SU-DHL-6 (cell line): ENCODE data around the gene MUCL3.

Source experiments
- H2AFZ ChIP-seq: fragments of 200-600 bp; sonication (generic); 2 replicates; pipeline ENCODE4 v1.6.1; 2014; ENCODE audit warnings: low read depth, mild to moderate bottlenecking, moderate library complexity, mixed read lengths, antibody characterized with exemption, low read length; ENCODE audit not compliant: severe bottlenecking
- H3F3A ChIP-seq: fragments of 200-600 bp; shearing (Covaris generic); 2 replicates; pipeline ENCODE4 v1.6.0; 2016; ENCODE audit warnings: antibody characterized with exemption, mild to moderate bottlenecking; ENCODE audit not compliant: insufficient read depth
- H3K27ac ChIP-seq: fragments of 200-600 bp; sonication (generic); 2 replicates; pipeline ENCODE4 v1.5.1; 2016; ENCODE audit warnings: low read depth, mild to moderate bottlenecking, low read length, moderate library complexity, mixed read lengths
- H3K27me3 ChIP-seq: fragments of 200-600 bp; sonication (generic), shearing (Covaris generic); 2 replicates; pipeline ENCODE4 v1.6.0; 2014; ENCODE audit warnings: mild to moderate bottlenecking, low read length
- H3K36me3 ChIP-seq: fragments of 200-600 bp; sonication (generic); 2 replicates; pipeline ENCODE4 v1.6.1; 2014; ENCODE audit warnings: mild to moderate bottlenecking, low read length, mixed read lengths
- H3K4me2 ChIP-seq: fragments of 300-600, 200-600 bp; shearing (Covaris generic), sonication (generic); 2 replicates; pipeline ENCODE4 v1.6.0; 2014; ENCODE audit warnings: low read length, low read depth, mild to moderate bottlenecking; ENCODE audit not compliant: poor library complexity, severe bottlenecking
- H3K4me3 ChIP-seq: fragments of 200-600 bp; sonication (generic); 2 replicates; pipeline ENCODE4 v1.5.1; 2014; ENCODE audit warnings: antibody characterized with exemption, low read length, mild to moderate bottlenecking, mixed read lengths; ENCODE audit not compliant: insufficient read depth, poor library complexity, severe bottlenecking
- H3K79me2 ChIP-seq: fragments of 200-600 bp; sonication (generic); 2 replicates; pipeline ENCODE4 v1.6.1; 2014; ENCODE audit warnings: mild to moderate bottlenecking, low read length, moderate library complexity; ENCODE audit not compliant: insufficient read depth
- H3K9ac ChIP-seq: fragments of 200-600 bp; sonication (generic); 2 replicates; pipeline ENCODE4 v1.7.0; 2014; ENCODE audit warnings: mild to moderate bottlenecking, low read length
- H3K9me2 ChIP-seq: fragments of 200-600 bp; sonication (generic); replicated peaks from 2 replicates; pipeline ENCODE4 v1.6.1; 2014; ENCODE audit warnings: low read length; ENCODE audit not compliant: insufficient read depth
- H3K9me3 ChIP-seq: fragments of 200-600 bp; sonication (generic); 2 replicates; pipeline ENCODE4 v1.6.1; 2014; ENCODE audit warnings: low read length, mixed read lengths; ENCODE audit not compliant: insufficient read depth
- H4K20me1 ChIP-seq: fragments of 200-600 bp; sonication (generic); 2 replicates; pipeline ENCODE4 v1.6.1; 2014; ENCODE audit warnings: low read depth, mild to moderate bottlenecking, antibody characterized with exemption, low read length, moderate library complexity, mixed read lengths
- CTCF ChIP-seq: fragments of 200-600 bp; sonication (generic); IDR thresholded peaks from one replicate; pipeline ENCODE4 v1.5.1; 2017; ENCODE audit warnings: antibody characterized with exemption, mild to moderate bottlenecking, low read length, moderate library complexity; ENCODE audit not compliant: insufficient read depth, poor library complexity, severe bottlenecking
- EZH2phosphoT487 ChIP-seq: fragments of 200-600 bp; sonication (generic), shearing (Covaris generic); conservative IDR thresholded peaks from 2 replicates; pipeline ENCODE4 v1.6.1; 2018; ENCODE audit warnings: mild to moderate bottlenecking, antibody characterized with exemption, low read length, moderate library complexity, mixed read lengths

MUCL3 gene

GRCh38 chr6:30960907-30961673 lies 20.3 kb downstream of the MUCL3 start:
- Histone ChIP-seq H3K36me3 (no peaks in the 10 kb centered on the region), H3F3A (no peaks in the 10 kb centered on the region), H3K9me3 (no peaks in the 10 kb centered on the region), H4K20me1 (no peaks in the 10 kb centered on the region), H3K9ac (no peak overlapping the region), H3K79me2 (no peaks in the 10 kb centered on the region), H2AFZ (no peak overlapping the region), H3K4me3 (no peak overlapping the region), H3K27ac (no peak overlapping the region), H3K4me2 (no peak overlapping the region), H3K9me2 (no peaks in the 10 kb centered on the region), H3K27me3 (no peaks in the 10 kb centered on the region)
- TF ChIP-seq CTCF (no peak), EZH2phosphoT487 (no peak)

GRCh38 chr6:30962716-30963115 lies 21.9 kb downstream of the MUCL3 start:
- no peaks in the 10 kb centered on the region for H3K9me3 ChIP-seq
- no peak overlapping the region for H3K27ac ChIP-seq
- no peak overlapping the region for H3K9ac ChIP-seq
- no peaks in the 10 kb centered on the region for H3K79me2 ChIP-seq
- no peak for TF ChIP-seq EZH2phosphoT487
- TF ChIP-seq CTCF = no peak
- no peak overlapping the region for H3K4me3 ChIP-seq
- no peaks in the 10 kb centered on the region for H3F3A ChIP-seq
- no peaks in the 10 kb centered on the region for H4K20me1 ChIP-seq
- H3K4me2 ChIP-seq = no peak overlapping the region
- no peaks in the 10 kb centered on the region for H3K36me3 ChIP-seq
- H3K9me2 ChIP-seq = no peaks in the 10 kb centered on the region
- no peak overlapping the region for H2AFZ ChIP-seq
- no peaks in the 10 kb centered on the region for H3K27me3 ChIP-seq

GRCh38 chr6:30963641-30964040 lies 22.9 kb downstream of the MUCL3 start:
- H3K9me3 ChIP-seq = no peaks in the 10 kb centered on the region
- H3K36me3 ChIP-seq = no peaks in the 10 kb centered on the region
- H2AFZ ChIP-seq = no peak overlapping the region
- no peak overlapping the region for H3K4me3 ChIP-seq
- H3F3A ChIP-seq = no peaks in the 10 kb centered on the region
- TF ChIP-seq EZH2phosphoT487 (no peak), CTCF (no peak)
- H3K9me2 ChIP-seq = no peaks in the 10 kb centered on the region
- H3K4me2 ChIP-seq = no peak overlapping the region
- H4K20me1 ChIP-seq = no peaks in the 10 kb centered on the region
- no peak overlapping the region for H3K27ac ChIP-seq
- no peaks in the 10 kb centered on the region for H3K79me2 ChIP-seq
- no peak overlapping the region for H3K9ac ChIP-seq
- H3K27me3 ChIP-seq = no peaks in the 10 kb centered on the region
